SK-N-SH treated with all-trans-retinoic acid at 6 μM for 48 hours (cell line): Measurements from ENCODE around the gene NPFFR1.

Experiments used
- ATAC-seq: fragments of 200-7000 bp; cut with Tn5 transposase; 3 replicates; pipeline ENCODE4 v1.9.1; 2020; ENCODE audit warnings: mild to moderate bottlenecking, moderate library complexity
- ARNTL ChIP-seq: fragments of 450-650 bp; formaldehyde crosslinking; IDR thresholded peaks from 2 replicates; pipeline ENCODE4 v1.5.0; 2020; ENCODE audit warnings: low read depth, mild to moderate bottlenecking, moderate library complexity, borderline replicate concordance
- BACH2 ChIP-seq: fragments of 250-450 bp; sonication (Bioruptor Pico); IDR thresholded peaks from 2 replicates; pipeline ENCODE4 v1.9.0; 2021; ENCODE audit warnings: mild to moderate bottlenecking, borderline replicate concordance
- CSDC2 ChIP-seq: fragments of 250-450 bp; sonication (Bioruptor Pico); IDR thresholded peaks from 2 replicates; pipeline ENCODE4 v1.5.0; 2020; ENCODE audit warnings: mild to moderate bottlenecking, moderate library complexity
- CSRNP3 ChIP-seq: fragments of 250-450 bp; sonication (Bioruptor Pico); IDR thresholded peaks from 2 replicates; pipeline ENCODE4 v1.5.1; 2021; ENCODE audit warnings: mild to moderate bottlenecking, moderate library complexity
- ESRRG ChIP-seq: fragments of 250-450 bp; sonication (Bioruptor Pico); IDR thresholded peaks from 2 replicates; pipeline ENCODE4 v1.6.1; 2021; ENCODE audit warnings: mild to moderate bottlenecking
- OSR1 ChIP-seq: fragments of 250-450 bp; sonication (Bioruptor Pico); IDR thresholded peaks from 2 replicates; pipeline ENCODE4 v1.8.0; 2022; ENCODE audit warnings: moderate library complexity, mild to moderate bottlenecking, inconsistent platforms
- PATZ1 ChIP-seq: fragments of 250-450 bp; sonication (Bioruptor Pico); IDR thresholded peaks from 2 replicates; pipeline ENCODE4 v1.8.0; 2020; ENCODE audit warnings: mild to moderate bottlenecking, moderate library complexity, borderline replicate concordance
- PPARA ChIP-seq: fragments of 250-450 bp; sonication (Bioruptor Pico); IDR thresholded peaks from 2 replicates; pipeline ENCODE4 v1.5.0; 2020; ENCODE audit warnings: mild to moderate bottlenecking, borderline replicate concordance
- SNAI2 ChIP-seq: fragments of 250-450 bp; sonication (Bioruptor Pico); IDR thresholded peaks from 2 replicates; pipeline ENCODE4 v1.5.0; 2020; ENCODE audit warnings: mild to moderate bottlenecking, moderate library complexity
- TCF4 ChIP-seq: fragments of 250-450 bp; sonication (Bioruptor Pico); IDR thresholded peaks from 2 replicates; pipeline ENCODE4 v1.8.0; 2021; ENCODE audit warnings: mild to moderate bottlenecking, moderate library complexity, borderline replicate concordance
- TOX ChIP-seq: fragments of 250-450 bp; sonication (Bioruptor Pico); IDR thresholded peaks from 2 replicates; pipeline ENCODE4 v1.8.0; 2021; ENCODE audit warnings: mild to moderate bottlenecking, moderate library complexity, borderline replicate concordance
- ZC3H10 ChIP-seq: fragments of 250-450 bp; sonication (Bioruptor Pico); IDR thresholded peaks from 2 replicates; pipeline ENCODE4 v1.5.1; 2021; ENCODE audit warnings: mild to moderate bottlenecking, moderate library complexity
- ZFP3 ChIP-seq: fragments of 250-450 bp; sonication (Bioruptor Pico); IDR thresholded peaks from 2 replicates; pipeline ENCODE4 v1.5.0; 2020; ENCODE audit warnings: mild to moderate bottlenecking, moderate library complexity
- ZNF565 ChIP-seq: fragments of 450-650 bp; formaldehyde crosslinking; conservative IDR thresholded peaks from 2 replicates; pipeline ENCODE4 v1.5.0; 2020; ENCODE audit warnings: low read depth, mild to moderate bottlenecking, moderate library complexity

Gene NPFFR1

GRCh38 chr10:70198696-70199466 lies 84.9 kb downstream of the NPFFR1 start:
- TF ChIP-seq ARNTL (CRISPR knock-in tag) = no peak
- TF ChIP-seq SNAI2 (CRISPR knock-in tag) = no peak
- no peak for TF ChIP-seq ESRRG (CRISPR knock-in tag)
- no peak for TF ChIP-seq CSRNP3
- TF ChIP-seq ZNF565 (CRISPR knock-in tag) = no peak
- TF ChIP-seq PATZ1 (CRISPR knock-in tag) = no peak
- no peak for TF ChIP-seq BACH2 (CRISPR knock-in tag)
- no peak for TF ChIP-seq PPARA
- TF ChIP-seq TCF4 (CRISPR knock-in tag) = no peak
- no peak for TF ChIP-seq ZC3H10
- no peak for TF ChIP-seq ZFP3 (CRISPR knock-in tag)
- no peak for TF ChIP-seq TOX
- TF ChIP-seq CSDC2 (CRISPR knock-in tag) = no peak
- TF ChIP-seq OSR1 (CRISPR knock-in tag) = no peak
- TF ChIP-seq, all 23 proteins: peak for 0
- no peak for ATAC-seq
